ENCODE results near the gene LAPTM5.

LAPTM5 gene

GRCh38 chr1:30744060-30744756 is 13.4 kb downstream of the LAPTM5 start:
- in situ Hi-C loops (cut with HindIII; ENCODE audit: low sequenced_read_pairs) = no loop called here

- in situ Hi-C loops (cut with HindIII; ENCODE audit: low sequenced_read_pairs) = no loop called here
These were observed 14.0 kb downstream of the LAPTM5 start for GRCh38 chr1:30743584-30744059.

- in situ Hi-C loops (cut with HindIII; ENCODE audit: low sequenced_read_pairs) = no loop called here
These were observed 14.5 kb downstream of the LAPTM5 start for GRCh38 chr1:30742963-30743559.

- in situ Hi-C loops (cut with HindIII; ENCODE audit: low sequenced_read_pairs) = no loop called here
These were observed 15.1 kb downstream of the LAPTM5 start for GRCh38 chr1:30742300-30742962.

- in situ Hi-C loops (cut with HindIII; ENCODE audit: low sequenced_read_pairs) = no loop called here
These were observed 16.2 kb downstream of the LAPTM5 start for GRCh38 chr1:30741239-30741894.

GRCh38 chr1:30740251-30741238 is 17.0 kb downstream of the LAPTM5 start:
- in situ Hi-C loops (cut with HindIII; ENCODE audit: low sequenced_read_pairs) = no loop called here

GRCh38 chr1:30739601-30740000 is 18.0 kb downstream of the LAPTM5 start:
- in situ Hi-C loops (cut with HindIII; ENCODE audit: low sequenced_read_pairs) = no loop called here

GRCh38 chr1:30738715-30739559 is 18.6 kb downstream of the LAPTM5 start:
- in situ Hi-C loops (cut with HindIII; ENCODE audit: low sequenced_read_pairs) = no loop called here

GRCh38 chr1:30738040-30738714 is 19.4 kb downstream of the LAPTM5 start:
- in situ Hi-C loops (cut with HindIII; ENCODE audit: low sequenced_read_pairs) = no loop called here

GRCh38 chr1:30737357-30738039 is 20.1 kb downstream of the LAPTM5 start:
- in situ Hi-C loops (cut with HindIII; ENCODE audit: low sequenced_read_pairs) = no loop called here

- in situ Hi-C loops (cut with HindIII; ENCODE audit: low sequenced_read_pairs) = no loop called here
These were observed 21.7 kb downstream of the LAPTM5 start for GRCh38 chr1:30735668-30736498.

- in situ Hi-C loops (cut with HindIII; ENCODE audit: low sequenced_read_pairs) = no loop called here
These were observed 22.4 kb downstream of the LAPTM5 start for GRCh38 chr1:30735124-30735523.

GRCh38 chr1:30734580-30734979 is 23.0 kb downstream of the LAPTM5 start:
- in situ Hi-C loops (cut with HindIII; ENCODE audit: low sequenced_read_pairs) = no loop called here

- in situ Hi-C loops (cut with HindIII; ENCODE audit: low sequenced_read_pairs) = no loop called here
These were observed 23.5 kb downstream of the LAPTM5 start for GRCh38 chr1:30734106-30734505.

GRCh38 chr1:30733493-30733892 is 24.1 kb downstream of the LAPTM5 start:
- in situ Hi-C loops (cut with HindIII; ENCODE audit: low sequenced_read_pairs) = no loop called here

- in situ Hi-C loops (cut with HindIII; ENCODE audit: low sequenced_read_pairs) = no loop called here
These were observed 25.1 kb downstream of the LAPTM5 start for GRCh38 chr1:30732277-30732996.

- in situ Hi-C loops (cut with HindIII; ENCODE audit: low sequenced_read_pairs) = no loop called here
These were observed 25.7 kb downstream of the LAPTM5 start for GRCh38 chr1:30731806-30732276.
